Measurements from ENCODE around the gene FOXK1.

The FOXK1 gene

DNA sequence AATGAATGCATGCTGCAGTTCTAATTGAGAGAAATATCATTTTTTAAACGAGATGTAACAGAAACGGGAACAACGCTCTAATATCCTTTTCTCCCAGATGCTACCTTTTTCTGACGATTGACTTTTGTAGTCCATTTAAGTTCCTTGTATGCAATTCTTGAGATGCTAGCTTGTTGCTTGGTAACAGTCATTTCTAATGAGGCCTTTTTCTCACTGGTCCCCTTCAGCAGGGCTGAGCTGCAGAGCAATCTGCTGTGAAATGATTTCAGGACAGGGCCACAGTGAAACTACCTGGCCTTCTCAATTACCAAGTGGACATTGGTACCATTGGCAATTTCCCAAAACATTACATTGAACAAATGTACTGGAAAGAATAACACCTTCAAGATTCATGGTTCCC is 26.2 kb upstream of the FOXK1 start:
- no peak overlapping the region for H3K4me3 ChIP-seq (ENCODE audit: low read depth, low read length)
- TF ChIP-seq, protein P1, sequence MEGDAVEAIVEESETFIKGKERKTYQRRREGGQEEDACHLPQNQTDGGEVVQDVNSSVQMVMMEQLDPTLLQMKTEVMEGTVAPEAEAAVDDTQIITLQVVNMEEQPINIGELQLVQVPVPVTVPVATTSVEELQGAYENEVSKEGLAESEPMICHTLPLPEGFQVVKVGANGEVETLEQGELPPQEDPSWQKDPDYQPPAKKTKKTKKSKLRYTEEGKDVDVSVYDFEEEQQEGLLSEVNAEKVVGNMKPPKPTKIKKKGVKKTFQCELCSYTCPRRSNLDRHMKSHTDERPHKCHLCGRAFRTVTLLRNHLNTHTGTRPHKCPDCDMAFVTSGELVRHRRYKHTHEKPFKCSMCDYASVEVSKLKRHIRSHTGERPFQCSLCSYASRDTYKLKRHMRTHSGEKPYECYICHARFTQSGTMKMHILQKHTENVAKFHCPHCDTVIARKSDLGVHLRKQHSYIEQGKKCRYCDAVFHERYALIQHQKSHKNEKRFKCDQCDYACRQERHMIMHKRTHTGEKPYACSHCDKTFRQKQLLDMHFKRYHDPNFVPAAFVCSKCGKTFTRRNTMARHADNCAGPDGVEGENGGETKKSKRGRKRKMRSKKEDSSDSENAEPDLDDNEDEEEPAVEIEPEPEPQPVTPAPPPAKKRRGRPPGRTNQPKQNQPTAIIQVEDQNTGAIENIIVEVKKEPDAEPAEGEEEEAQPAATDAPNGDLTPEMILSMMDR (IDR thresholded peaks at IDR 0.05; ENCODE audit: low read depth, low read length, missing control alignments) = no peak
- DNase-seq (ENCODE audit: low read depth) = no peak

DNA sequence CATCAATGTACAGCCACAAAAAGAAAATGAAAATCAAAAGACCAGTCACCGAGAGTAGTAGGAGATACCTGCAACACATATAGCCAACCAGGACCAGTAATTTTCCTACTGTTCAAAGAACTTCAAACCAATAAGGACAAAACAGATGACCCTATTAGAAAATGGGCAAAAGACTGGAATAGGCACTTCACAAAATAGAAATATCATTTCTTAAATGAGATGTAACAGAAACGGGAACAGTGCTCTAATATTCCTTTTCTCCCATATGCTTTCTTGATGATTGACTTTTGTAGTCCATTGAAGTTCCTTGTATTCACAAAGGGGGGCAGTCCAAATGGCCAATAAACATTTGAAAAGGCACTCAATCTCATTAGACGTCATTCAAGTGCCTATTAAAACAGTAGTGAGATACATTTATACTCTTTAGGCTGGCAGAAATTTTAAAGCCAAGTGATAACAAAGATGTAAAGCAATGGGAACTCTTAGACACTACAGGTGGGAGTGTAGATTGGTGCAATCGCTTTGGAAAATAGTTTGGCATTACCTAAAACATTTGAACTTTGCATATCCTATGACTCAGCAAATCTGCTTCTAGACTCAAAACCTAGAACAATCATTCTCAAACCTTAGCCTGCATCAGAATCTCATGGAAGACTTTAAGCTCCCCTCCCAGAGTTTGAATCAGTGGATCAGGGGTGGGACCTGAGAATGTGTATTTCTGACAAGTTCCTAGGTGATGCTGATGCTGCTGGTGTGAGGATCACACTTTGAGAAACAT is 24.3 kb upstream of the FOXK1 start:
- no peak for DNase-seq (ENCODE audit: low read depth)
- no peak overlapping the region for H3K4me3 ChIP-seq (ENCODE audit: low read depth, low read length)
- TF ChIP-seq, protein P1 (IDR thresholded peaks at IDR 0.05; ENCODE audit: low read depth, low read length, missing control alignments) = no peak

DNA sequence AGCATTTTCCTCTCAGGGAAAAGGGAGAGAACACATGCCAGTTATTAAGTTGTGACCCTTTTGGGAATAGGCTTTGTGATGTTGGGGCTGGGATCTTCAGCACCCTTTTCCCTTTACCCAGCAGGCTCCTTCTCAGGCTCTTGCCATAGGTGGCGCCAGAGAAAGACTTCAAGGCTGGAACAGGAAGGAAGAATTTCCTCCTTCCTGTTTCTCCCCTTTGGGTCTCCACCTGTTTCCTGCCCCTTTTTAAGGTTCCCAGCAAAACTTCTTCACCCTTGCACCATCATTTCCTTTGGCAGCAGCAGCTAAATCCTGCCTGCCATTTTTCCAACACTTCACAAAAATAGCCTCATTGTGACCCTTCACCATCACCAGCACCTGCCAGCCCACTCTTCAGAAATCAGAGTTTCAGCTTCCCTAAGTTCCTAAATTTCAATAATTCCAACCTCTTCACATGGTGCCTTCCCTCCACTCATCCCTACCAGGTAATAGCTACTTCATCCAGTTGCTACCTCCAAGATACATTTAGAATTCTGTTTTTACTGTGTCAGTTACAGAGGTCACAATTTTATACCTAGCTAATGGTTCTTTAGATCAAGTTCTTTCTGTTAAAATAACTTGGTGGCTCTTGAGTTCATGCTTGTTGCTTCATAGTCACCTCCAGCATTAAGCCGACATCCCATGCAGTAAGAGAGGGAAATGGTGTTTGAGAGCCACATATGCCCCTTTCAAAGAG is 22.4 kb upstream of the FOXK1 start:
- no peak overlapping the region for H3K4me3 ChIP-seq (ENCODE audit: low read depth, low read length)
- no peak for DNase-seq (ENCODE audit: low read depth)
- TF ChIP-seq, protein P1 (IDR thresholded peaks at IDR 0.05; ENCODE audit: low read depth, low read length, missing control alignments) = peak; percentile 28

DNA sequence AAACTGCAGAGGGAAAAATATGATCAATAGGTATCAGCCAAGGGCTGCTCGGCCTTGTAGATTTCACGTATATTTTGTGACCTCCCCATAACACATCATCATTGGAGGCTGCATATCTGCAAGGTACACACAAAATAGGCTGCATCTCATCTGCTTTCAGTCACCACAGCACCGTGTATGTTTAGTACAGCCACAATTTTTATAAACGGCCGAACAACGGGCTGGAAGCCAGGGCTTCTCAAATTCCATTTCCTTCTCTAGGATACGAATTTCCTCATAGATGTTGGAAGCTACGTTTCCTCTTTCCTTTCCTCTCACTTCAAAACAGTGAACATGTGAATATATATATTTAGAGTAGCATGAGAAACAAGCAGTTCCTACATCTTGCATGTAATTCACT is 20.2 kb upstream of the FOXK1 start:
- no peak for DNase-seq (ENCODE audit: low read depth)
- no peak overlapping the region for H3K4me3 ChIP-seq (ENCODE audit: low read depth, low read length)
- TF ChIP-seq, protein P1 (IDR thresholded peaks at IDR 0.05; ENCODE audit: low read depth, low read length, missing control alignments) = no peak

DNA sequence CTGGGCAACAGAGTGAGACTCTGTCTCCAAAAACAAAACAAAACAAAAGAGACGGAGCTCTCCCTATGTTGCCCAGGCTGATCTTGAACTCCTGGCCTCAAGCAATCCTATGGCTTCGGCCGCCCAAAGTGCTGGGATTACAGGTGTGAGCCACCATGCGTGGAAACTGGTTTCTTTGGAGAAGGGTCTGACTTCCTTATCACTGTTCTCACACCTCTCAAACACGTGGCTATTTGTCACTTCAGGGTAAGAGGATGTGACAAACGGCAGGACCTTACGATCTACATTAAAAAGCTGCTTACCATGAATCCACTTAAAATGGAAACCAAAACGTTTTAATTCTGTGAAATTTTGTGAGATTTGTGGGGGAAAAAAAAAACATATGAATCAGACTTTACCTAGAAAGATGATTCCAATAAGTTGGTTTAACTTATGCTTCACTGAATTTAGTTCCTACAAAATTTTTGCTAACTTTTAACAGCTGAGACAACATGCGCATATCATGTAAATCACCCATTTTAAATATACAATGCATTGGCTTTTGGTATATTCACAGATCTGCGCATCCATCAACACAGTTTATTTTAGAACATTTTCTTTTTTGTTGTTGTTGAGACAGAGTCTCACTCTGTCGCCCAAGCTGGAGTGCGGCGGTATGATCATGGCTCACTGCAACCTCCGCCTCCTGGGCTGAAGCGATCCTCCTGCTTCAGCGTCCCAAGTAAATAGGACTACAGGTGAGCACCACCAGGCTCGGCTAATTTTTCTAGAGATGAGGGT is 18.7 kb upstream of the FOXK1 start:
- no peak for DNase-seq (ENCODE audit: low read depth)
- TF ChIP-seq, protein P1 (IDR thresholded peaks at IDR 0.05; ENCODE audit: low read depth, low read length, missing control alignments) = no peak
- no peak overlapping the region for H3K4me3 ChIP-seq (ENCODE audit: low read depth, low read length)

DNA sequence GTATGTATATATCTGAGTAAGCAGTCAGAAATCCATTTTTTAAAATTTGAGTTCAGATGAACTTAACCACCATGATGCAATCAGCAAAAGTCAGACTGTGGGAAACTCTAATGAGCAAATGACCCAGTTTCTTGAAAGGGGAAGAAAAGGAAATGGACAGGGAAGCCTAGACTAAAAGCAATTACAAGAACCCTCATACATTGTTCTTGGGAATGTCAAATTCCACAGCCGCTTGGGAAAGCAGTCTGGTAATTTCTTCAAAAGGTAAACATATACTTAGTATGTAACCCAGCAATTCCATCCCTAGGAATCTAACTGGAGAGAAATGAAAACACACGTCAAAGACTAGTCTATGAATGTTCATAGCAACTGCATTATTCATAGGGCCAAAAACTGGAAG is 16.4 kb upstream of the FOXK1 start:
- no peak for DNase-seq (ENCODE audit: low read depth)
- TF ChIP-seq, protein P1 (IDR thresholded peaks at IDR 0.05; ENCODE audit: low read depth, low read length, missing control alignments) = no peak
- no peak overlapping the region for H3K4me3 ChIP-seq (ENCODE audit: low read depth, low read length)
